ENCODE results near the gene LIPN. TPM values are rescaled to one million over a fixed set of nuclear protein-coding genes. Genes with fewer than 3 reads are reported as not detected.

LIPN gene
- total and polyA plus RNA-seq, 7 experiments from 2014 or later: 0.34 to 5.1 TPM; not detected in 5

Other genes starting within 250 kb of the LIPN start
- gene RNLS, start 176.7 kb upstream of the LIPN start, total RNA-seq: 1 to 10 TPM; 1.5 to 3.6 (median 2.9) TPM
- 1 to 10 TPM; 3.9 to 4.0 TPM for gene RNLS, start 176.7 kb upstream of the LIPN start, polyA plus RNA-seq
- gene LIPJ, start 173.3 kb upstream of the LIPN start, total RNA-seq: under 1 TPM in 3 of 5 experiments, not detected in 2; 0.19 to 0.43 (median 0.32) TPM
- gene LIPJ, start 173.3 kb upstream of the LIPN start, polyA plus RNA-seq: not detected
- gene LIPF, start 95.6 kb upstream of the LIPN start, total RNA-seq: not detected
- gene LIPF, start 95.6 kb upstream of the LIPN start, polyA plus RNA-seq: not detected
- not detected for gene LIPK, start 53.8 kb upstream of the LIPN start, total RNA-seq
- gene LIPK, start 53.8 kb upstream of the LIPN start, polyA plus RNA-seq: not detected
- gene LIPM, start 42.7 kb downstream of the LIPN start, total RNA-seq: not detected
- under 1 TPM in 1 of 2 donors, not detected in 1; 0.21 TPM for gene LIPM, start 42.7 kb downstream of the LIPN start, polyA plus RNA-seq
- gene ANKRD22, start 91.8 kb downstream of the LIPN start, total RNA-seq: under 1 TPM in 4 of 5 experiments, not detected in 1; 0.32 to 0.59 (median 0.40) TPM
- 1 to 10 TPM in 1 of 2 donors, under 1 TPM in 1; 0.54 to 1.2 TPM for gene ANKRD22, start 91.8 kb downstream of the LIPN start, polyA plus RNA-seq
- gene STAMBPL1, start 120.2 kb downstream of the LIPN start, total RNA-seq: 10 to 100 TPM; 29.5 to 57.7 (median 38.9) TPM
- gene STAMBPL1, start 120.2 kb downstream of the LIPN start, polyA plus RNA-seq: 10 to 100 TPM; 12.5 to 13.0 TPM
- gene ACTA2, start 192.8 kb downstream of the LIPN start, total RNA-seq: 10 to 100 TPM in 1 of 5 experiments, 1 to 10 TPM in 3, under 1 TPM in 1; 0.56 to 12.0 (median 1.3) TPM
- gene ACTA2, start 192.8 kb downstream of the LIPN start, polyA plus RNA-seq: 1 to 10 TPM in 1 of 2 donors, under 1 TPM in 1; 0.92 to 2.2 TPM
- gene FAS, start 230.8 kb downstream of the LIPN start, total RNA-seq: 10 to 100 TPM in 2 of 5 experiments, 1 to 10 TPM in 3; 5.6 to 67.4 (median 8.3) TPM
- gene FAS, start 230.8 kb downstream of the LIPN start, polyA plus RNA-seq: 1 to 10 TPM; 2.1 to 3.0 TPM